ENCODE results near the gene TCF3. TPM values are rescaled to one million over a fixed set of nuclear protein-coding genes. Genes with fewer than 3 reads are reported as not detected.

TCF3 gene
- polyA plus RNA-seq, 1 experiment = 51.7 TPM

- TF ChIP-seq CTCF (IDR thresholded peaks at IDR 0.05; ENCODE audit: low read depth, low read length) = no peak
- H3K4me3 ChIP-seq (ENCODE audit: low read depth, low read length) = no peak overlapping the region
- peaks cover 5% of the 10 kb centered on the region for H3K27me3 ChIP-seq (ENCODE audit: control insufficient read depth, insufficient read depth, low read length)
- no peak overlapping the region for H3K27ac ChIP-seq (ENCODE audit: low read depth, low read length)
- POLR2A ChIA-PET = no interaction called here
- CTCF ChIA-PET = no interaction called here
- H3K9me3 ChIP-seq (ENCODE audit: control insufficient read depth, insufficient read depth, low read length) = no peaks in the 10 kb centered on the region; the same call in 1 of the 2 replicates
- no peak for DNase-seq (ENCODE audit: low read depth, low spot score)
Measured at GRCh38 chr19:1659084-1659427, 6.6 kb upstream of the TCF3 start.

- H3K27me3 ChIP-seq (ENCODE audit: control insufficient read depth, insufficient read depth, low read length) = peaks cover 5% of the 10 kb centered on the region
- POLR2A ChIA-PET = no interaction called here
- no peak for TF ChIP-seq CTCF (IDR thresholded peaks at IDR 0.05; ENCODE audit: low read depth, low read length)
- no peak for DNase-seq (ENCODE audit: low read depth, low spot score)
- no peak overlapping the region for H3K4me3 ChIP-seq (ENCODE audit: low read depth, low read length)
- no peaks in the 10 kb centered on the region; the same call in 1 of the 2 replicates for H3K9me3 ChIP-seq (ENCODE audit: control insufficient read depth, insufficient read depth, low read length)
- no peak overlapping the region for H3K27ac ChIP-seq (ENCODE audit: low read depth, low read length)
- CTCF ChIA-PET = no interaction called here
Measured at GRCh38 chr19:1658150-1659083, 6.0 kb upstream of the TCF3 start.

- no peak overlapping the region for H3K4me3 ChIP-seq (ENCODE audit: low read depth, low read length)
- H3K27ac ChIP-seq (ENCODE audit: low read depth, low read length) = no peak overlapping the region
- H3K9me3 ChIP-seq (ENCODE audit: control insufficient read depth, insufficient read depth, low read length) = no peaks in the 10 kb centered on the region; the same call in 1 of the 2 replicates
- POLR2A ChIA-PET = no interaction called here
- DNase-seq (ENCODE audit: low read depth, low spot score) = no peak
- CTCF ChIA-PET = interaction anchor here (1.1 kb wide), 1 partner anchor 15 kb away, joined by 3 read pairs; no protein-coding TSS in a partner anchor
- H3K27me3 ChIP-seq (ENCODE audit: control insufficient read depth, insufficient read depth, low read length) = peaks cover 5% of the 10 kb centered on the region
- no peak for TF ChIP-seq CTCF (IDR thresholded peaks at IDR 0.05; ENCODE audit: low read depth, low read length)
Measured at GRCh38 chr19:1657746-1658145, 5.3 kb upstream of the TCF3 start.

GRCh38 chr19:1656988-1657536 is 4.6 kb upstream of the TCF3 start:
- no peak overlapping the region for H3K4me3 ChIP-seq (ENCODE audit: low read depth, low read length)
- TF ChIP-seq CTCF (IDR thresholded peaks at IDR 0.05; ENCODE audit: low read depth, low read length) = no peak
- POLR2A ChIA-PET = no interaction called here
- CTCF ChIA-PET = interaction anchor here (1.1 kb wide), 1 partner anchor 15 kb away, joined by 3 read pairs; no protein-coding TSS in a partner anchor
- no peaks in the 10 kb centered on the region; the same call in 1 of the 2 replicates for H3K9me3 ChIP-seq (ENCODE audit: control insufficient read depth, insufficient read depth, low read length)
- no peak for DNase-seq (ENCODE audit: low read depth, low spot score)
- peaks cover 5% of the 10 kb centered on the region for H3K27me3 ChIP-seq (ENCODE audit: control insufficient read depth, insufficient read depth, low read length)
- H3K27ac ChIP-seq (ENCODE audit: low read depth, low read length) = no peak overlapping the region

- no peaks in the 10 kb centered on the region; the same call in 1 of the 2 replicates for H3K9me3 ChIP-seq (ENCODE audit: control insufficient read depth, insufficient read depth, low read length)
- H3K27ac ChIP-seq (ENCODE audit: low read depth, low read length) = no peak overlapping the region
- peaks cover 5% of the 10 kb centered on the region for H3K27me3 ChIP-seq (ENCODE audit: control insufficient read depth, insufficient read depth, low read length)
- TF ChIP-seq CTCF (IDR thresholded peaks at IDR 0.05; ENCODE audit: low read depth, low read length) = no peak
- no peak for DNase-seq (ENCODE audit: low read depth, low spot score)
- ChIA-PET CTCF (no interaction called here), POLR2A (no interaction called here)
- no peak overlapping the region for H3K4me3 ChIP-seq (ENCODE audit: low read depth, low read length)
Measured at GRCh38 chr19:1655987-1656608, 3.7 kb upstream of the TCF3 start.

Data from AG04450 (cell line).